ENCODE results near the gene NEMP2.

Gene NEMP2

DNA sequence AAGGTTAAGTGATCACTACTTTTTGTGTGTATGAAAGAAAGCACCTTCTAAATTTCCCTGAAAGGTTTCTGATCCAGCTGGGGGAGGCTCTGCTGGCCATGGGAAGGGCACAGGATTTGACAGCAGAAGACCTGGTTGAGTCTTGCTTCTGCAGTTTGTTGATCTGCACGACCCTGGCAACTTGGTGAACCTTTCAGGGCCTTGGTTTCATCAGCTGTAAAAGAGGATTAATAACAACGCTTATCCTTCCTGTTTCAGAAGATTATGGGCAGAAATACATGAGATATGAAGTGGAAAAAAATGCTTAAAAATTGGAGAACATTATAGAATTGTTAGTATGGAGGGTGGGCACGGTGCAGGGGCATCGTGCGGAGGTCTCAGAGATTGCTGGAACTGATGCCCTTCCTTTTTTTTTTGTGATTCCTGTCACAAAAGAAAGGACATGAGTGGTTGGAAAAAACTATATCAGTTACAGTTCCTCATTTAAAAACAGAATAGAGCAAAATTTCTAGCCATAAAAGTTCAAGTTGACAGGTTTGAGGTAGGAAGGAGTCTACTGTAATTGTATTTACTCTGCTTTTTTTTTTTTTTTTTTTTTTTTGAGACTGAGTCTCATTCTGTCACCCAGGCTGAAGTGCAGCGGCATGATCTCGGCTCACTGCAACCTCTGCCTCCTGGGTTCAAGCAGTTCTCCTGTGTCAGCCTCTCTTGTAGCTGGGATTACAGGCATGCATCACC lies 79.0 kb downstream of the NEMP2 start:
- DNase-seq, result no peak

DNA sequence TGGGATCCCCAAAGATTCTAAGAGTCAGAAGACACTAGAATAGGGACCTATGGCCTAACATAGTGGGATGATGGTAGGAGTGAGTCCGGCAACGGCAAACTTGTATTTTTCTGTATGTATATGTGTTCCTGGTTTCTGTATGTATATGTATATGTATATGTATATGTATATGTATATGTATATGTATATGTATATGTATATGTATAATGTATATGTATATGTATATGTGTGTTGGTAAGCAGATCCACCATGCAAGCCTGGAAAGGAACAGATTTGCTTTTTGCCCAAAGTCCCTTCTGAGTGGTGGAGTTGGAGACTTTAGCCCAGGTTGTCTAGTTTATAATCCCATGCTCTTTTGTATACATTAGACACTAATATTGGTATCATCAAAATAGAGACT lies 79.7 kb downstream of the NEMP2 start:
- no peak for DNase-seq

Data from NCI-H526 (cell line).